Measurements from ENCODE around the gene DCST1. TPM values are rescaled to one million over a fixed set of nuclear protein-coding genes. Genes with fewer than 3 reads are reported as not detected.
A peak's percentile ranks its signal among the peaks of the same experiment; 100 is the strongest.

DCST1 gene
- total and polyA plus RNA-seq, 2 of the 13 experiments (the other 11 are each of a cell fraction or from before 2014, with no cell fraction given), result 0.04 TPM; not detected in 1

DNA sequence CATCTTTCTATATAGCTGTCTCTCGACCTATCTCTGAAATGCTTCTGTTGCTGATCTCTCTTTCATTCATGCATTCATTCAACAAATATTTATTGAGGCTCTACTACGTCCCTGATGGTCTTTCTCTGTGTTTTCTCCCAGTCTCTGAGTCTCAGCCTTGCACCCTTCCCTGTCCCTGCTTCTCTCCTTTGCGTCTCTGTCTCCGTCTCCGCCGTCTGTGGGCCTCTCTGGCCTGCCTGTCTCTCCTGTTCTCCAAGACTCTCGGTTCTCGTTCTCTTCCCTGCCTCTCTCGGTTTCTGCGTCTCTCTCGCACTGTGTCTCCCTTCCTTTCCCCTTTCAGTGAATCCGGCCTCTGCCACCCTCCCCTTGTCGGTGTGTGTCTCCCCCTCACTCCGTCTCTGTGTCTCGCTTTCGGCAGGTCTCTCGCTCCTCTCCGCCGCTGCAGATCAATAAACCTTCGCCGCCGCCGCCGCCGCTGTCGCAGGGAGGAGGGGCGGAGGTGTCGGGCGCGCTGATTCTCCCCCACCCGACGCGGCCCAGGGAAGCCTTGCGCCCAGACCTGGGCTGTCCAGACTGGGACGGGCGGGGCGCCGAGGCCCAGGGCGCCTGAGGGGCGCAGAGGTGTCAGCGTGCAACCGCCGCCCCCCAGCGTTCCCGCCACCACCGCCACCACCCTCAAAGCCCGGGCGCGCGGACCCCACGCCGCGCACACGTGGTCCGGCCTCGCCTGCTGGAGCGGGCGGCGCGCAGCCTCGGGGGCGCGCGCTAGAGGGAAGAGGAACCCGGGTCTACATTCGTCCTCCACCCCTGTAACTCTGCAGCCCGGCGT is 48.1 kb downstream of the DCST1 start (continued):
- TF ChIP-seq, protein P1, sequence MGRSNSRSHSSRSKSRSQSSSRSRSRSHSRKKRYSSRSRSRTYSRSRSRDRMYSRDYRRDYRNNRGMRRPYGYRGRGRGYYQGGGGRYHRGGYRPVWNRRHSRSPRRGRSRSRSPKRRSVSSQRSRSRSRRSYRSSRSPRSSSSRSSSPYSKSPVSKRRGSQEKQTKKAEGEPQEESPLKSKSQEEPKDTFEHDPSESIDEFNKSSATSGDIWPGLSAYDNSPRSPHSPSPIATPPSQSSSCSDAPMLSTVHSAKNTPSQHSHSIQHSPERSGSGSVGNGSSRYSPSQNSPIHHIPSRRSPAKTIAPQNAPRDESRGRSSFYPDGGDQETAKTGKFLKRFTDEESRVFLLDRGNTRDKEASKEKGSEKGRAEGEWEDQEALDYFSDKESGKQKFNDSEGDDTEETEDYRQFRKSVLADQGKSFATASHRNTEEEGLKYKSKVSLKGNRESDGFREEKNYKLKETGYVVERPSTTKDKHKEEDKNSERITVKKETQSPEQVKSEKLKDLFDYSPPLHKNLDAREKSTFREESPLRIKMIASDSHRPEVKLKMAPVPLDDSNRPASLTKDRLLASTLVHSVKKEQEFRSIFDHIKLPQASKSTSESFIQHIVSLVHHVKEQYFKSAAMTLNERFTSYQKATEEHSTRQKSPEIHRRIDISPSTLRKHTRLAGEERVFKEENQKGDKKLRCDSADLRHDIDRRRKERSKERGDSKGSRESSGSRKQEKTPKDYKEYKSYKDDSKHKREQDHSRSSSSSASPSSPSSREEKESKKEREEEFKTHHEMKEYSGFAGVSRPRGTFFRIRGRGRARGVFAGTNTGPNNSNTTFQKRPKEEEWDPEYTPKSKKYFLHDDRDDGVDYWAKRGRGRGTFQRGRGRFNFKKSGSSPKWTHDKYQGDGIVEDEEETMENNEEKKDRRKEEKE (IDR thresholded peaks at IDR 0.05), result no peak
- TF ChIP-seq HOXA7 (CRISPR knock-in tag; IDR thresholded peaks at IDR 0.05) (no peak), ZNF839 (CRISPR knock-in tag; IDR thresholded peaks at IDR 0.05; ENCODE audit: borderline replicate concordance) (no peak), RARG (CRISPR knock-in tag; IDR thresholded peaks at IDR 0.05; ENCODE audit: low read depth) (no peak), IRX3 (CRISPR knock-in tag; IDR thresholded peaks at IDR 0.05; ENCODE audit: borderline replicate concordance, low read depth) (no peak), ZNF850 (CRISPR knock-in tag; conservative IDR thresholded peaks at IDR 0.05) (no peak), ZNF546 (CRISPR knock-in tag; conservative IDR thresholded peaks at IDR 0.05) (no peak), YEATS4 (CRISPR knock-in tag; IDR thresholded peaks at IDR 0.05; ENCODE audit: borderline replicate concordance) (no peak), CTCF (CRISPR knock-in tag; IDR thresholded peaks at IDR 0.05) (no peak), PAWR (CRISPR knock-in tag; IDR thresholded peaks at IDR 0.05; ENCODE audit: borderline replicate concordance) (no peak), SP1 (IDR thresholded peaks at IDR 0.05) (no peak), SP1 (CRISPR knock-in tag; IDR thresholded peaks at IDR 0.05) (no peak), SAP130 (CRISPR knock-in tag; IDR thresholded peaks at IDR 0.05; ENCODE audit: low read depth) (peak; percentile 10; the same call in 1 of the 2 replicates), MIXL1 (CRISPR knock-in tag; IDR thresholded peaks at IDR 0.05) (no peak), NPAS2 (CRISPR knock-in tag; IDR thresholded peaks at IDR 0.05; ENCODE audit: borderline replicate concordance) (no peak), ONECUT2 (CRISPR knock-in tag; IDR thresholded peaks at IDR 0.05) (peak; percentile 64; the same call in 1 of the 2 replicates), DR1 (CRISPR knock-in tag; IDR thresholded peaks at IDR 0.05) (no peak), NONO (IDR thresholded peaks at IDR 0.05) (no peak), NONO (CRISPR knock-in tag; conservative IDR thresholded peaks at IDR 0.05) (0 out of 2 replicates have a peak, but pooled peaks have one; percentile 21), HNF1A (IDR thresholded peaks at IDR 0.05; ENCODE audit: low read depth) (no peak), HNF1A (CRISPR knock-in tag; IDR thresholded peaks at IDR 0.05; ENCODE audit: borderline replicate concordance) (no peak), ZNF564 (CRISPR knock-in tag; IDR thresholded peaks at IDR 0.05) (peak; percentile 69; the same call in 1 of the 2 replicates), MBNL3 (CRISPR knock-in tag; conservative IDR thresholded peaks at IDR 0.05) (no peak)
